Measurements from ENCODE around the gene ARSG. TPM values are rescaled to one million over a fixed set of nuclear protein-coding genes. Genes with fewer than 3 reads are reported as not detected.

Gene ARSG
- total and polyA plus RNA-seq, 9 of the 15 experiments (the other 6 are each of a cell fraction or from before 2014, with no cell fraction given): 1.0 to 5.6 (median 1.8) TPM

DNA sequence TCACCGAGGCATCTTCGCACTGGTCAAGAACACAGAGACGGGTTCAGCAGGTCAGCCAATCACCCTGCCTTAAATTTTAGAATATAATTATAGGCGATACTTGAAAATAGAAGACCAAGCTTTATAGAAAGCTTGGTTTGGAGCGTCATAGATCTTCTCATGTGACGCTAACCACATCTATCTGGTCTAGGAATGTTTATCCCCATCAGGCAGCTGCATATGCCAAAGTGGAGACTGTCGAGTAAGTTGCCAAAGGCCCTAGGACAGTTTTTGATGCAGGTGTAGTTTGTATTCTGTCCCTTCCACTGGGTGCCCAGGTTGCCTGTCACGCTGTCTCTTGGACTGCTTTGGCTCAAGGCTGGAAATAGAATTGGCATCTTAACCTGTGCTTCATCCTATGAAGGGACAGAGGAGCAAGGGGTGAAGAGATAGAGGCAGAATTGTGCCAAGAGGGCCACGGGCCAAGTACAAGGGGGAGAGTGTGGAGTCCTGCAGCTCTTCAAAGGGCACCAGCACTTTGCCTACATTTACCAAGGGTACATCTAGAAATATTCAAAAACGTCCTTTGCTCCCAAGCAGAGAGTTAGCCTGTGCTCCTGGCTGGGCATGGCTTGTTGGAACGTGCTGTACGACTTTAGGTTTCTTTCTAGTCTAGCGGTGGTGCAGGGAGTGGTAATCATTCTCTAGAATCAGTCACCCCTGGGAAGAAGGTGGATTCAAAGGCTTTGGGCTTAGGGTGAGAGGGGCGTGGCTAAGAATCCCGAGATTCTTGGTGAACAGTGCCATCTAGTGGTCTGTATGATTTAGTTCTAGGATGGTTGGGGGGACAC lies 171.3 kb downstream of the ARSG start (continued):
- TF ChIP-seq FIP1L1 (IDR thresholded peaks at IDR 0.05; ENCODE audit: low read depth, low read length, poor library complexity, severe bottlenecking): no peak
- TF ChIP-seq ELK3 (CRISPR knock-in tag; IDR thresholded peaks at IDR 0.05): no peak
- no peak for TF ChIP-seq NEUROD1 (IDR thresholded peaks at IDR 0.05; ENCODE audit: borderline replicate concordance, low read depth, low read length, partially characterized antibody)
- TF ChIP-seq PPARD (CRISPR knock-in tag; IDR thresholded peaks at IDR 0.05): no peak
- no peak for TF ChIP-seq BRD4 (IDR thresholded peaks at IDR 0.05)
- TF ChIP-seq MEF2D (tag; conservative IDR thresholded peaks at IDR 0.05; ENCODE audit: low read depth): no peak
- no peak for TF ChIP-seq ARID3B (CRISPR knock-in tag; IDR thresholded peaks at IDR 0.05; ENCODE audit: borderline replicate concordance)
- peak; percentile 93 for TF ChIP-seq RAD21 (CRISPR knock-in tag; conservative IDR thresholded peaks at IDR 0.05 in 1 of 2, IDR thresholded peaks at IDR 0.05 in 1 of 2)
- TF ChIP-seq C11orf30 (IDR thresholded peaks at IDR 0.05; ENCODE audit: low read depth): no peak
- no peak for TF ChIP-seq FOXK2 (conservative IDR thresholded peaks at IDR 0.05 in 1 of 2, IDR thresholded peaks at IDR 0.05 in 1 of 2; ENCODE audit: low read depth in 2 of 2)
- peak in 1 of 2 experiments; percentile 52; a peak in 1 of 4 replicates for TF ChIP-seq RCOR1 (IDR thresholded peaks at IDR 0.05; ENCODE audit: borderline replicate concordance in 1 of 2, low read depth in 2 of 2, low read length in 2 of 2)
- TF ChIP-seq ATF7 (IDR thresholded peaks at IDR 0.05): peak; percentile 30; the same call in 1 of the 2 replicates
- TF ChIP-seq, protein P1, sequence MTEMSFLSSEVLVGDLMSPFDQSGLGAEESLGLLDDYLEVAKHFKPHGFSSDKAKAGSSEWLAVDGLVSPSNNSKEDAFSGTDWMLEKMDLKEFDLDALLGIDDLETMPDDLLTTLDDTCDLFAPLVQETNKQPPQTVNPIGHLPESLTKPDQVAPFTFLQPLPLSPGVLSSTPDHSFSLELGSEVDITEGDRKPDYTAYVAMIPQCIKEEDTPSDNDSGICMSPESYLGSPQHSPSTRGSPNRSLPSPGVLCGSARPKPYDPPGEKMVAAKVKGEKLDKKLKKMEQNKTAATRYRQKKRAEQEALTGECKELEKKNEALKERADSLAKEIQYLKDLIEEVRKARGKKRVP (CRISPR knock-in tag; IDR thresholded peaks at IDR 0.05): no peak
- no peak for TF ChIP-seq HMG20B (CRISPR knock-in tag; IDR thresholded peaks at IDR 0.05)
- TF ChIP-seq SAFB2 (IDR thresholded peaks at IDR 0.05; ENCODE audit: borderline replicate concordance, low read depth, low read length, severe bottlenecking): no peak
- no peak for TF ChIP-seq NFE2 (IDR thresholded peaks at IDR 0.05; ENCODE audit: low read depth)
- 0 out of 2 replicates have a peak, but pooled peaks have one; percentile 15 for TF ChIP-seq ARID1B (IDR thresholded peaks at IDR 0.05)
- no peak for TF ChIP-seq PTRF (tag; IDR thresholded peaks at IDR 0.05)
- TF ChIP-seq, protein P2, sequence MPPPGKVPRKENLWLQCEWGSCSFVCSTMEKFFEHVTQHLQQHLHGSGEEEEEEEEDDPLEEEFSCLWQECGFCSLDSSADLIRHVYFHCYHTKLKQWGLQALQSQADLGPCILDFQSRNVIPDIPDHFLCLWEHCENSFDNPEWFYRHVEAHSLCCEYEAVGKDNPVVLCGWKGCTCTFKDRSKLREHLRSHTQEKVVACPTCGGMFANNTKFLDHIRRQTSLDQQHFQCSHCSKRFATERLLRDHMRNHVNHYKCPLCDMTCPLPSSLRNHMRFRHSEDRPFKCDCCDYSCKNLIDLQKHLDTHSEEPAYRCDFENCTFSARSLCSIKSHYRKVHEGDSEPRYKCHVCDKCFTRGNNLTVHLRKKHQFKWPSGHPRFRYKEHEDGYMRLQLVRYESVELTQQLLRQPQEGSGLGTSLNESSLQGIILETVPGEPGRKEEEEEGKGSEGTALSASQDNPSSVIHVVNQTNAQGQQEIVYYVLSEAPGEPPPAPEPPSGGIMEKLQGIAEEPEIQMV (tag; conservative IDR thresholded peaks at IDR 0.05; ENCODE audit: low read depth): no peak
- no peak for TF ChIP-seq ZNF23 (CRISPR knock-in tag; IDR thresholded peaks at IDR 0.05)
- peak; percentile 61 for TF ChIP-seq MYC (IDR thresholded peaks at IDR 0.05; ENCODE audit: low read depth, low read length)
- 0 out of 2 replicates have a peak, but pooled peaks have one; percentile 42 for TF ChIP-seq MYC (CRISPR knock-in tag; IDR thresholded peaks at IDR 0.05; ENCODE audit: borderline replicate concordance, low read depth)
- no peak for TF ChIP-seq DACH1 (IDR thresholded peaks at IDR 0.05; ENCODE audit: partially characterized antibody)
